Liver (tissue), 9 donors: ENCODE data around the gene BTBD1. TPM values are rescaled to one million over a fixed set of nuclear protein-coding genes. Genes with fewer than 3 reads are reported as not detected.
"Not testable (repeated sequence)": the region's sequence is repeated elsewhere in the genome, so short reads cannot be mapped to it uniquely, and the experiment has no call there.

Experiments
- DNase-seq: peaks from one replicate; pipeline ENCODE4 v3.0.0-alpha.2; 2017; ENCODE audit warnings: low spot score
- H3K27ac ChIP-seq, 2 donors: one replicate each; pipeline ENCODE4 v1.7.0; 2013; ENCODE audit warnings: inconsistent platforms in 2 of 2, low read length in 2 of 2, control low read depth in 1 of 2, low read depth in 1 of 2, mild to moderate bottlenecking in 1 of 2
- H3K27me3 ChIP-seq, 4 donors: one replicate each; pipeline versions ENCODE4 v1.6.1 to v1.7.0; 2013; ENCODE audit warnings: low read length in 3 of 4, inconsistent platforms in 1 of 4, mild to moderate bottlenecking in 1 of 4, moderate library complexity in 1 of 4; ENCODE audit not compliant: control insufficient read depth in 4 of 4, insufficient read depth in 4 of 4
- H3K36me3 ChIP-seq, 4 donors: one replicate each; pipeline versions ENCODE4 v1.6.1 to v1.7.0; 2013; ENCODE audit warnings: low read length in 3 of 4, mild to moderate bottlenecking in 3 of 4, low read depth in 1 of 4, moderate library complexity in 1 of 4; ENCODE audit not compliant: control insufficient read depth in 4 of 4, insufficient read depth in 3 of 4
- H3K4me1 ChIP-seq, 4 donors: one replicate each; pipeline versions ENCODE4 v1.6.1 to v1.7.0; 2013; ENCODE audit warnings: low read length in 3 of 4, mild to moderate bottlenecking in 3 of 4, moderate library complexity in 1 of 4; ENCODE audit not compliant: control insufficient read depth in 4 of 4, insufficient read depth in 4 of 4
- H3K4me3 ChIP-seq, 3 donors: one replicate each; pipeline versions ENCODE4 v1.6.1 to v1.7.0; 2013; ENCODE audit warnings: low read length in 3 of 3, control low read depth in 1 of 3, low read depth in 1 of 3, mild to moderate bottlenecking in 1 of 3
- H3K9ac ChIP-seq, 2 donors: one replicate each; pipeline ENCODE4 v1.7.0; 2013; ENCODE audit warnings: low read length in 2 of 2, mild to moderate bottlenecking in 2 of 2, moderate library complexity in 2 of 2, control low read depth in 1 of 2, low read depth in 1 of 2
- H3K9me3 ChIP-seq, 4 donors: one replicate each; pipeline versions ENCODE4 v1.6.1 to v1.7.0; 2013; ENCODE audit warnings: low read length in 3 of 4; ENCODE audit not compliant: control insufficient read depth in 4 of 4
- EGR1 ChIP-seq, 2 donors: IDR thresholded peaks; 2 replicates each; pipeline ENCODE4 v1.6.1; 2016 to 2018; ENCODE audit warnings: antibody characterized with exemption in 2 of 2, low read depth in 2 of 2
- FOXA1 ChIP-seq: IDR thresholded peaks from 2 replicates; pipeline ENCODE4 v1.6.1; 2016; ENCODE audit warnings: antibody characterized with exemption
- FOXA2 ChIP-seq: IDR thresholded peaks from 2 replicates; pipeline ENCODE4 v1.6.1; 2016; ENCODE audit warnings: antibody characterized with exemption
- GABPA ChIP-seq, 2 donors: IDR thresholded peaks in 1 of 2; conservative IDR thresholded peaks in 1 of 2; 2 replicates each; pipeline ENCODE4 v1.6.1; 2016; ENCODE audit warnings: antibody characterized with exemption in 2 of 2, mild to moderate bottlenecking in 1 of 2, moderate library complexity in 1 of 2
- HNF4A ChIP-seq, 2 donors: conservative IDR thresholded peaks; 2 replicates each; pipeline ENCODE4 v1.6.1; 2016; ENCODE audit warnings: antibody characterized with exemption in 2 of 2, mild to moderate bottlenecking in 2 of 2
- HNF4G ChIP-seq: IDR thresholded peaks from 2 replicates; pipeline ENCODE4 v1.6.1; 2016; ENCODE audit warnings: antibody characterized with exemption
- NR2F2 ChIP-seq: IDR thresholded peaks from 2 replicates; pipeline ENCODE4 v1.6.1; 2016; ENCODE audit warnings: antibody characterized with exemption
- RAD21 ChIP-seq, 2 donors: IDR thresholded peaks; 2 replicates each; pipeline ENCODE4 v1.6.1; 2016; ENCODE audit warnings: antibody characterized with exemption in 2 of 2, mild to moderate bottlenecking in 2 of 2
- SP1 ChIP-seq: IDR thresholded peaks from 2 replicates; pipeline ENCODE4 v1.6.1; 2018; ENCODE audit warnings: antibody characterized with exemption, mild to moderate bottlenecking
- TAF1 ChIP-seq: conservative IDR thresholded peaks from 2 replicates; pipeline ENCODE4 v1.6.1; 2016; ENCODE audit warnings: antibody characterized with exemption, mild to moderate bottlenecking
- YY1 ChIP-seq: IDR thresholded peaks from 2 replicates; pipeline ENCODE4 v1.6.1; 2016; ENCODE audit warnings: antibody characterized with exemption, mild to moderate bottlenecking
- WGBS: extraction: QIAGEN DNeasy Blood & Tissue Kit; methylation state at CpG from one replicate; pipeline ENCODE4 v1.1.7; 2013; 5-methylcytosine and 5-hydroxymethylcytosine counted together
- polyA plus RNA-seq, 2 donors: library from polyadenylated mRNA; stranded (reverse) in 1 of 2; unstranded in 1 of 2; fragments of 200-250 nt in 1 of 2; fragments of >200 nt in 1 of 2; fragmentation: Nextera tagmentation in 1 of 2; extraction: Ambion mirVana in 1 of 2; gene quantifications; one replicate each; pipeline versions ENCODE4 v1.2.1 to v1.2.3, GENCODE V29; 2013 to 2015
- total RNA-seq, 2 donors: library from RNA; depleted of rRNA; stranded (reverse); fragments of >200 nt; gene quantifications; one replicate each; pipeline ENCODE4 v1.2.3, GENCODE V29; 2014
- TF ChIP-seq, protein P1 (sequence below): IDR thresholded peaks from 2 replicates; pipeline ENCODE4 v1.6.1; 2016; ENCODE audit warnings: antibody characterized with exemption
- TF ChIP-seq, protein P2 (sequence below): IDR thresholded peaks from 2 replicates; pipeline ENCODE4 v1.6.1; 2016; ENCODE audit warnings: antibody characterized with exemption
- TF ChIP-seq, protein P3 (sequence below): fragments of 150-350 bp; IDR thresholded peaks from 2 replicates; pipeline ENCODE4 v1.5.1; 2017; ENCODE audit warnings: improper control_type of control experiment, low read depth, low read length; ENCODE audit not compliant: missing input control
- TF ChIP-seq, protein P4 (sequence below): IDR thresholded peaks from 2 replicates; pipeline ENCODE4 v1.6.1; 2016; ENCODE audit warnings: antibody characterized with exemption
- donor health status: healthy.
- donor health status: healthy.
- donor health status: healthy.
- donor health status: healthy.
- donor health status: healthy.

Gene BTBD1
- total and polyA plus RNA-seq, 4 donors: 8.6 to 43.9 (median 27.6) TPM

DNA sequence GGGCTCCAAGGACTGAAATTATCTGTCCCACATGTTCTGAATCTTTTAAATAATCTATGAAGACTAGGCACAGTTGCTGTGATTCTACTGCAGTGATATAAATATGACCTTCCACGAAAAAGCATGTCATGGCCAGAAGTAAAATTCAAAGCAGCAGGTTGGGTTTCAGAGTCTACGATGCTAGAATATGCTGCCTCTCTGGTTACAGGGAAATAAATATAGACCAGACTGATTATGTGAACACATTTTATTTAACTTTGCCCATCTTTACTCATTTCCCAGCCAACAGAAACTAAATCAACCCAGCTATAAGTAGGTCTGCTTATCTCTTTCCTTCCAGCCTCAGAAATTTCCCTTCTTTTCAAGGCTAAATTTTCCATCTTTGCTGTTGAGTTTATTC lies 20.5 kb upstream of the BTBD1 start:
- Histone ChIP-seq H3K36me3 (no peaks in the 10 kb centered on the region), H3K4me1 (no peaks in the 10 kb centered on the region), H3K9ac (no peak overlapping the region), H3K4me3 (no peak overlapping the region), H3K9me3 (no peaks in the 10 kb centered on the region), H3K27ac (no peak overlapping the region), H3K27me3 (peaks cover 0 to 2% (median 0%) of the 10 kb centered on the region in 4 donors)
- TF ChIP-seq, protein P1, sequence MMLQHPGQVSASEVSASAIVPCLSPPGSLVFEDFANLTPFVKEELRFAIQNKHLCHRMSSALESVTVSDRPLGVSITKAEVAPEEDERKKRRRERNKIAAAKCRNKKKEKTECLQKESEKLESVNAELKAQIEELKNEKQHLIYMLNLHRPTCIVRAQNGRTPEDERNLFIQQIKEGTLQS: no peak
- no peak for DNase-seq
- WGBS: 71% methylated on average over 2 of the region's 2 CpGs

DNA sequence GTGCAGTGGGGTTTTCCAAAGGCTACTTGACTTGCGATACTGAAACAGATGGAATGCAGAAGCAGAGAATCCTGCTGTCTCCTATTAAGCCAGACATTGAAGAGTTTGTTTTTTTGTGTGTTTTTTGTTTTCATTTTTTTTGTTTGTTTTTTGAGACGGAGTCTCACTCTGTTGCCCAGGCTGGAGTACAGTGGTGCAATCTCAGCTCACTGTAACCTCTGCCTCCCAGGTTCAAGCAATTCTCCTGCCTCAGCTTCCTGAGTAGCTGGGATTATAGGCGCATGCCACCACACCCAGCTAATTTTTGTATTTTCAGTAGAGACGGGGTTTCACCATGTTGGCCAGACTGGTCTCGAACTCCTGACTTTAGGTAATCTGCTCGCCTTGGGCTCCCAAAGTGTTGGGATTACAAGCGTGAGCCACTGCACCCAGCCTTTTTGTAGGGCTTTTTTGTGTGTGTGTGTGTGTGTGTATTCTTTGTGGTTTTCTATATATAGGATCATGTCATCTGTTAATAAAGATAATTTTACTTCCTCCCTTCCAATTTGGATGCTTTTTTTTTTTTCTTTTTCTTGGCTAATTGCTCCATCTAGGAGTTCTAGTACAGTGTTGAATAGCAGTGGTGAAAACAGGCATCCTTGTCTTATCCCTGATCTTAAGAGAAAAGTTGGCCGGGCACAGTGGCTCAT lies 19.0 kb upstream of the BTBD1 start:
- not testable (repeated sequence) for H3K27me3 ChIP-seq, H3K36me3 ChIP-seq, DNase-seq, H3K27ac ChIP-seq, H3K9me3 ChIP-seq, H3K4me3 ChIP-seq, H3K9ac ChIP-seq, H3K4me1 ChIP-seq
- WGBS: 87% methylated on average over 8 of the region's 8 CpGs

DNA sequence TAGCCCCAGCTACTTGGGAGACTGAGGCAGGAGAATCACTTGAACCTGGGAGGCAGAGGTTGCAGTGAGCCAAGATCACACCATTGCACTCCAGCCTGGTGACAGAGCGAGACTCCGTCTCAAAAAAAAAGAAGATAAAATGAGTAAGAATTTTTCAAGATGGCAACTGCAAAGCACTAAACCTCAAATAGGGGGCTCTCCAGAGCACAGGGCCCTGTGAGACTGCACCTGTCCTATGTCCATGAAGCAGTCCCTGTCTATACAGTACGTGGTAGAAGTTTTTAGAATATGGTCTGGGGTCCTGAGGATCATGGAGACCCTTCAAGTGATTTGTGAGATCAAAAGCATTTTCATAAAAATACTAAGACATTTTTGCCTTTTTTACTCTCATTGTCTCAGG lies 18.4 kb upstream of the BTBD1 start:
- H3K9me3 ChIP-seq, H3K27me3 ChIP-seq, H3K27ac ChIP-seq, H3K4me1 ChIP-seq, DNase-seq, H3K4me3 ChIP-seq, H3K9ac ChIP-seq, H3K36me3 ChIP-seq: not testable (repeated sequence)
- 82% methylated on average over 3 of the region's 3 CpGs for WGBS

DNA sequence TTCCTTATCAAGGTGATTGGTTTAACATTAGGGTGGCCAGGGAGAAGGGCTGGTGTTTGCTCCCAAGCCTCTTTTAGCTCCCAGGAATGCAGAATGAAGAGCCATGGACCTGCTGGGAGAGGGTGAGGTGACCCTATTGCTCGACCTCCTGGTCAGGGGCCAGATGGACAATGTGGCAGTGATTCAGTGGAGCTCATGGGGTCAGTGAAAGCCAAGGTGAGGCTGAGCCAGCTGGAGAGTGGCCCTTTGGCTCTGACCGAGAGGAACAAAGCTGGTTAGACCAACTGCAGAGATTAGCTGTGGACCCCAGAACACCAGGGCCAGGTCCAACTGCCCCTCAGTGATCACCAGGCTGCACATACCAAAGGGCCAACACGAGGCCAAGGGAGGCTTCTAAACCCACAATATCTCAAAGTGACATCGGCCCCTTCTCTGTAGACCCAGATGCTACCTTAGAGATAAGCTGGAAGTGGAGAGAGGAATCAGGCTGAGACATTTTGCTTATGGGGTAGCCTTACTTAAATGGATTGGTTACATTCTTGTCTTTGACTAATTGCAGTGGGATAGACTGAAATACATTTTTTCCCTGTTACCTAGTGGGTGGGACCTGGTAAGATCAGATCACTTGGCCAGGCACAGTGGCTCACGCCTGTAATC lies 15.8 kb upstream of the BTBD1 start:
- WGBS: 59% methylated on average over 5 of the region's 5 CpGs
- no peaks in the 10 kb centered on the region for H3K9me3 ChIP-seq
- H3K27me3 ChIP-seq: peaks cover 0 to 7% (median 4%) of the 10 kb centered on the region in 4 donors
- H3K9ac ChIP-seq: no peak overlapping the region
- no peak for DNase-seq
- no peaks in the 10 kb centered on the region for H3K36me3 ChIP-seq
- no peak for TF ChIP-seq YY1
- no peak for TF ChIP-seq NR2F2
- no peak for TF ChIP-seq TAF1
- TF ChIP-seq, protein P2, sequence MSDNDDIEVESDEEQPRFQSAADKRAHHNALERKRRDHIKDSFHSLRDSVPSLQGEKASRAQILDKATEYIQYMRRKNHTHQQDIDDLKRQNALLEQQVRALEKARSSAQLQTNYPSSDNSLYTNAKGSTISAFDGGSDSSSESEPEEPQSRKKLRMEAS: no peak
- no peak for TF ChIP-seq HNF4A (conservative IDR thresholded peaks at IDR 0.05)
- TF ChIP-seq FOXA2: no peak
- no peak for TF ChIP-seq EGR1 (IDR thresholded peaks at IDR 0.05; ENCODE audit: low read depth in 2 of 2)
- no peak for TF ChIP-seq SP1
- TF ChIP-seq, protein P1: no peak
- no peak for TF ChIP-seq RAD21 (IDR thresholded peaks at IDR 0.05)
- TF ChIP-seq, protein P3, sequence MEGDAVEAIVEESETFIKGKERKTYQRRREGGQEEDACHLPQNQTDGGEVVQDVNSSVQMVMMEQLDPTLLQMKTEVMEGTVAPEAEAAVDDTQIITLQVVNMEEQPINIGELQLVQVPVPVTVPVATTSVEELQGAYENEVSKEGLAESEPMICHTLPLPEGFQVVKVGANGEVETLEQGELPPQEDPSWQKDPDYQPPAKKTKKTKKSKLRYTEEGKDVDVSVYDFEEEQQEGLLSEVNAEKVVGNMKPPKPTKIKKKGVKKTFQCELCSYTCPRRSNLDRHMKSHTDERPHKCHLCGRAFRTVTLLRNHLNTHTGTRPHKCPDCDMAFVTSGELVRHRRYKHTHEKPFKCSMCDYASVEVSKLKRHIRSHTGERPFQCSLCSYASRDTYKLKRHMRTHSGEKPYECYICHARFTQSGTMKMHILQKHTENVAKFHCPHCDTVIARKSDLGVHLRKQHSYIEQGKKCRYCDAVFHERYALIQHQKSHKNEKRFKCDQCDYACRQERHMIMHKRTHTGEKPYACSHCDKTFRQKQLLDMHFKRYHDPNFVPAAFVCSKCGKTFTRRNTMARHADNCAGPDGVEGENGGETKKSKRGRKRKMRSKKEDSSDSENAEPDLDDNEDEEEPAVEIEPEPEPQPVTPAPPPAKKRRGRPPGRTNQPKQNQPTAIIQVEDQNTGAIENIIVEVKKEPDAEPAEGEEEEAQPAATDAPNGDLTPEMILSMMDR: no peak
- TF ChIP-seq GABPA (IDR thresholded peaks at IDR 0.05 in 1 of 2, conservative IDR thresholded peaks at IDR 0.05 in 1 of 2): no peak
- TF ChIP-seq FOXA1: no peak
- TF ChIP-seq, protein P4, sequence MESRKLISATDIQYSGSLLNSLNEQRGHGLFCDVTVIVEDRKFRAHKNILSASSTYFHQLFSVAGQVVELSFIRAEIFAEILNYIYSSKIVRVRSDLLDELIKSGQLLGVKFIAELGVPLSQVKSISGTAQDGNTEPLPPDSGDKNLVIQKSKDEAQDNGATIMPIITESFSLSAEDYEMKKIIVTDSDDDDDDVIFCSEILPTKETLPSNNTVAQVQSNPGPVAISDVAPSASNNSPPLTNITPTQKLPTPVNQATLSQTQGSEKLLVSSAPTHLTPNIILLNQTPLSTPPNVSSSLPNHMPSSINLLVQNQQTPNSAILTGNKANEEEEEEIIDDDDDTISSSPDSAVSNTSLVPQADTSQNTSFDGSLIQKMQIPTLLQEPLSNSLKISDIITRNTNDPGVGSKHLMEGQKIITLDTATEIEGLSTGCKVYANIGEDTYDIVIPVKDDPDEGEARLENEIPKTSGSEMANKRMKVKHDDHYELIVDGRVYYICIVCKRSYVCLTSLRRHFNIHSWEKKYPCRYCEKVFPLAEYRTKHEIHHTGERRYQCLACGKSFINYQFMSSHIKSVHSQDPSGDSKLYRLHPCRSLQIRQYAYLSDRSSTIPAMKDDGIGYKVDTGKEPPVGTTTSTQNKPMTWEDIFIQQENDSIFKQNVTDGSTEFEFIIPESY: no peak
- no peak for TF ChIP-seq HNF4G
- no peak overlapping the region for H3K27ac ChIP-seq
- no peaks in the 10 kb centered on the region for H3K4me1 ChIP-seq
- H3K4me3 ChIP-seq: no peak overlapping the region
